Measurements from ENCODE around the gene SPN. TPM values are rescaled to one million over a fixed set of nuclear protein-coding genes. Genes with fewer than 3 reads are reported as not detected.
"Not testable (repeated sequence)": the region's sequence is repeated elsewhere in the genome, so short reads cannot be mapped to it uniquely, and the experiment has no call there.

The SPN gene
- total RNA-seq, 2 donors from 2014 or later = 137 to 173 TPM

DNA sequence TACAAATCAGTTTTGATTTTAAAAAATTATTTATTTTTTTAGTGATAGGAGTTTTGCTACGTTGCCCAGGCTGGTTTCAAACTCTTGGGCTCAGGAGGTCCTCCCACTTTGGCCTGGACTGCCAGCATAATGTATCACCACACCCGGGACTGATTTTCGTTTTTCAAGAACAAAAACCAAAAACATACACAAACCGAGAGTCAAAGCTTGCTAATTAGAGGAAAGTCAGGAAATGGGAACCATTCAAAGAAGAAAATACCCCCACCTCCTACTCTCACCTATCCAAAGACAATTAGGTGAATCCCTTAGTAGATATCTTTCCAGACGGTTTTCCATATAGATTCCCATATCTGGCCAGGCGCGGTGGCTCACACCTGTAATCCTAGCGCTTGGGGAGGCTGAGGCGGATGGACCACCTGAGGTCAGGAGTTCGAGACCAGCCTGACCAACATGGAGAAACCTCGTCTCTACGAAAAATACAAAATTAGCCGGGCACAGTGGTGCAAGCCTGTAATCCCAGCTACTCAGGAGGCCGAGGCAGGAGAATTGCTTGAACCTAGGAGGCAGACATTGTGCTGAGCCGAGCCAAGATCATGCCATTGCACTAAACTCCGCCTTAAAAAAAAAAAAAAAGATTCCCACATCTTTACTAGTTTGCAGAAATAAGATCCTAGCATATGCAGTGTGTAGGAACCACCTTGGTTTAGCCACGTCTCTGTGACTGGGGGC is 883 bp upstream of the SPN start:
- peak; percentile 21 for ATAC-seq (replicated peaks)
- H3K27me3 Mint-ChIP-seq = no peaks in the 10 kb centered on the region
- H3K36me3 Mint-ChIP-seq (ENCODE audit: low read depth) = peaks cover 44% of the 10 kb centered on the region
- no peaks in the 10 kb centered on the region for H3K9me3 Mint-ChIP-seq
- peak overlapping the region; percentile 100 for H3K4me3 Mint-ChIP-seq
- peaks cover 22% of the 10 kb centered on the region for H3K4me1 Mint-ChIP-seq
- H3K27ac Mint-ChIP-seq = peak overlapping the region; percentile 98

DNA sequence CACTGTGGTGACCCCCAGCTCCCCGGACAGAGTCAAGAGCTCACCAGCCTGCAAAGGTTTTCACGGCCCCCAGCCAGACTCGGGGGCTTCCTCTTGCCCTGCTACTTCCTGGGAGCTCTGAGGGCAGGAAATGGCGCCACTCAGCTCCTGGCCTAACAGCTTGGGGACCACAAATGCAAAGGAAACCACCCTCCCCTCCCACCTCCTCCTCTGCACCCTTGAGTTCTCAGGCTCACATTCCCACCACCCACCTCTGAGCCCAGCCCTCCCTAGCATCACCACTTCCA is 375 bp upstream of the SPN start:
- Mint-ChIP-seq H3K4me3 (peak overlapping the region; percentile 100), H3K4me1 (peaks cover 25% of the 10 kb centered on the region), H3K27ac (peak overlapping the region; percentile 98), H3K9me3 (no peaks in the 10 kb centered on the region), H3K27me3 (no peaks in the 10 kb centered on the region), H3K36me3 (ENCODE audit: low read depth) (peaks cover 49% of the 10 kb centered on the region)
- ATAC-seq (replicated peaks) = peak; percentile 30

DNA sequence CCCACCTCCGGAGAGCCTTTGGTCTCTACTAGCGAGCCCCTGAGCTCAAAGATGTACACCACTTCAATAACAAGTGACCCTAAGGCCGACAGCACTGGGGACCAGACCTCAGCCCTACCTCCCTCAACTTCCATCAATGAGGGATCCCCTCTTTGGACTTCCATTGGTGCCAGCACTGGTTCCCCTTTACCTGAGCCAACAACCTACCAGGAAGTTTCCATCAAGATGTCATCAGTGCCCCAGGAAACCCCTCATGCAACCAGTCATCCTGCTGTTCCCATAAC is 702 bp downstream of the SPN start:
- peak; percentile 32 for ATAC-seq (replicated peaks)
- peak overlapping the region; percentile 98 for H3K27ac Mint-ChIP-seq
- no peaks in the 10 kb centered on the region for H3K9me3 Mint-ChIP-seq
- H3K4me1 Mint-ChIP-seq = peaks cover 28% of the 10 kb centered on the region
- peak overlapping the region; percentile 100 for H3K4me3 Mint-ChIP-seq
- H3K36me3 Mint-ChIP-seq (ENCODE audit: low read depth) = peaks cover 56% of the 10 kb centered on the region
- H3K27me3 Mint-ChIP-seq = no peaks in the 10 kb centered on the region

DNA sequence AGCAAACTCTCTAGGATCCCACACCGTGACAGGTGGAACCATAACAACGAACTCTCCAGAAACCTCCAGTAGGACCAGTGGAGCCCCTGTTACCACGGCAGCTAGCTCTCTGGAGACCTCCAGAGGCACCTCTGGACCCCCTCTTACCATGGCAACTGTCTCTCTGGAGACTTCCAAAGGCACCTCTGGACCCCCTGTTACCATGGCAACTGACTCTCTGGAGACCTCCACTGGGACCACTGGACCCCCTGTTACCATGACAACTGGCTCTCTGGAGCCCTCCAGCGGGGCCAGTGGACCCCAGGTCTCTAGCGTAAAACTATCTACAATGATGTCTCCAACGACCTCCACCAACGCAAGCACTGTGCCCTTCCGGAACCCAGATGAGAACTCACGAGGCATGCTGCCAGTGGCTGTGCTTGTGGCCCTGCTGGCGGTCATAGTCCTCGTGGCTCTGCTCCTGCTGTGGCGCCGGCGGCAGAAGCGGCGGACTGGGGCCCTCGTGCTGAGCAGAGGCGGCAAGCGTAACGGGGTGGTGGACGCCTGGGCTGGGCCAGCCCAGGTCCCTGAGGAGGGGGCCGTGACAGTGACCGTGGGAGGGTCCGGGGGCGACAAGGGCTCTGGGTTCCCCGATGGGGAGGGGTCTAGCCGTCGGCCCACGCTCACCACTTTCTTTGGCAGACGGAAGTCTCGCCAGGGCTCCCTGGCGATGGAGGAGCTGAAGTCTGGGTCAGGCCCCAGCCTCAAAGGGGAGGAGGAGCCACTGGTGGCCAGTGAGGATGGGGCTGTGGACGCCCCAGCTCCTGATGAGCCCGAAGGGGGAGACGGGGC is 1.3 kb downstream of the SPN start:
- peak; percentile 33 for ATAC-seq (replicated peaks)
- H3K4me1 Mint-ChIP-seq = peaks cover 28% of the 10 kb centered on the region

DNA sequence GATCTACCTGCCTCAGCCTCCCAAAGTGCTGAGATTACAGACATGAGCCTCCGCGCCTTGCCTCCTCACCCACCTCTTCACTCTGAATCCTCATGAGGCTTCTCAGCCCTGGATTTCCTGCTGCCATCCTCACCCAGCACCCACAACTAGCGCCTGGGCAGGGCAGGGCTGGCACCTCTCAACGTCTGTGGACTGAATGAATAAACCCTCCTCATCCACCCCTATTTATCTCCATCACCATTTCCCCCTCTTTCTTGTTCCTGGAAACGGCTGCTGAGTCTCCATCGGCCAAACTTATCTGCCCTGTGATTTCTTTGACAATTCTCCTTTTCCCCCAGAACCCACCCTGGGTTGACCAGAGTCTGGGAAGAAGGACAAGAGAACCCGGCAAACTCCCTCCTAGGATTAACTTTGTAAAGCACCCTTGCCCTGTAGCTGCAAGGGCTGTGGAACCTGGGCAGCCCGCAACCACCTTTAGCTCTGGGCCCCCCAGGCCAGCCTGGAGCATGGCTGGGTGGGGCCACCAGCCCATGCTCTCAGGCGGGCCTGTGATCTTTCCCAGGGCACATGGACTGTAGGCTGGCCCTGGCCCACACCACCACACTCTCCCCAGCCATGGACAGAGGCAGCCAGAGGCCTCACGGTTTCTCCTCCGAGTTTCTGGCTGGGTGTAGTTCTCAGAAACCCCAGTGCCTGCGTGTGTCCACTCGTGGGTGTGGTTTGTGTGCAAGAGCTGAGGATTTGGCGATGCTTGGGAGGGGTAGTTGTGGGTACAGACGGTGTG is 2.4 kb downstream of the SPN start:
- peak overlapping the region; percentile 100 for H3K4me3 Mint-ChIP-seq
- no peaks in the 10 kb centered on the region for H3K27me3 Mint-ChIP-seq
- H3K27ac Mint-ChIP-seq = peak overlapping the region; percentile 98
- ATAC-seq (replicated peaks) = no peak
- peaks cover 69% of the 10 kb centered on the region for H3K36me3 Mint-ChIP-seq (ENCODE audit: low read depth)
- H3K4me1 Mint-ChIP-seq = peaks cover 28% of the 10 kb centered on the region
- no peaks in the 10 kb centered on the region for H3K9me3 Mint-ChIP-seq

More for the DNA sequence above, 1.3 kb downstream of the SPN start:
- Mint-ChIP-seq H3K36me3 (ENCODE audit: low read depth) (peaks cover 59% of the 10 kb centered on the region), H3K27ac (peak overlapping the region; percentile 98), H3K4me3 (peak overlapping the region; percentile 100), H3K9me3 (no peaks in the 10 kb centered on the region), H3K27me3 (no peaks in the 10 kb centered on the region)

DNA sequence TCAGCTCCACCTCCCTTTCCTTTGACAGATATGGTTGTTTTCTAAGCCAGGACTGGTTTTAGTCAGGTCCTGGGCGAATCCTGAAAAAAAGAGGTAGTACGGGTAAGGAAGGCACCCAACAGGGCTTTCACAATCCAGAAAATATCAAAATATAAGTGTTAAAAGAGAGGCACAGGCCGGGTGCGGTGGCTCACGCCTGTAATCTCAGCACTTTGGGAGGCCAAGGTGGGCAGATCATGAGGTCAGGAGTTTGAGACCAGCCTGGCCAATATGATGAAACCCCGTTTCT is 4.2 kb downstream of the SPN start:
- peaks cover 32% of the 10 kb centered on the region for H3K4me1 Mint-ChIP-seq
- not testable (repeated sequence) for ATAC-seq (replicated peaks); H3K27me3 Mint-ChIP-seq; H3K9me3 Mint-ChIP-seq
- H3K27ac Mint-ChIP-seq = peak overlapping the region; percentile 98
- peak overlapping the region; percentile 100 for H3K4me3 Mint-ChIP-seq
- peaks cover 87% of the 10 kb centered on the region for H3K36me3 Mint-ChIP-seq (ENCODE audit: low read depth)

DNA sequence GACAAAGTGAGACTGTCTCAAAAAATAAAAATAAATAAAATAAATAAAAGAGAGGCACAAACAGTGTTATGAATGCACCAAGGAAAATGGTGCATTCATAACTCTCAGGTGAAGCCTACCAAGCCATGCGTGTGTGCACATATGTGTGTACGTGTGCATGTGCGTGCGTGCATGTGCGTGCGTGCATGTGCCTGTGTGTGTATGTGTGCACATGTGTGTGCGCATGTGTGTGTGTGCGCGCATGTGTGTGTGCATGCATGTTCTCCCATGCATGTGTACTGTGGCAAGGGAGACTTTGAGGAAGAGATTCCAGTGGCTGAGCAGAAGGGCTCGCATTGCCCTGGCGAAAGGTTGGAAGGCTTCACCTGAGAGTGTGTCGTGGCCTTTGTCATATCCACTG is 4.7 kb downstream of the SPN start:
- peaks cover 90% of the 10 kb centered on the region for H3K36me3 Mint-ChIP-seq (ENCODE audit: low read depth)
- H3K27me3 Mint-ChIP-seq = no peaks in the 10 kb centered on the region
- peaks cover 32% of the 10 kb centered on the region for H3K4me1 Mint-ChIP-seq
- ATAC-seq (replicated peaks) = no peak
- no peaks in the 10 kb centered on the region for H3K9me3 Mint-ChIP-seq
- H3K27ac Mint-ChIP-seq = no peak overlapping the region
- H3K4me3 Mint-ChIP-seq = no peak overlapping the region

DNA sequence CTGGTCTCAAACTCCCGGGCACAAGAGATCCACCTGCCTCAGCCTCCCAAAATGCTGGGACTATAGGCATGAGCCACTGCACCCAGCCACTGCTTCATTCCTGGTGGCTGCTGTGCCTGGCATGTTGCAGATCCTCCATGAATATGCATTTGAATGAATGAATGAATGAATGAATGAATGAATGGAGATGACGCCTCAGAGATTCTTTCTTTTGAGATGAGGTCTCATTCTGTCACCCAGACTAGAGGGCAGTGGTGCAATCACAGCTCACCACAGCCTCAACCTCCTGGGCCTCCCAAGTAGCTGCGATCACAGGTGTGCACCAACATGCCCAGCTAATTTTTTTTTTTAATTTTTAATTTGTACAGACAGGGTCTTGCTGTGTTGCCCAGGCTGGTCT is 5.2 kb downstream of the SPN start:
- Mint-ChIP-seq H3K36me3 (ENCODE audit: low read depth) (peaks cover 90% of the 10 kb centered on the region), H3K27ac (no peak overlapping the region)

DNA sequence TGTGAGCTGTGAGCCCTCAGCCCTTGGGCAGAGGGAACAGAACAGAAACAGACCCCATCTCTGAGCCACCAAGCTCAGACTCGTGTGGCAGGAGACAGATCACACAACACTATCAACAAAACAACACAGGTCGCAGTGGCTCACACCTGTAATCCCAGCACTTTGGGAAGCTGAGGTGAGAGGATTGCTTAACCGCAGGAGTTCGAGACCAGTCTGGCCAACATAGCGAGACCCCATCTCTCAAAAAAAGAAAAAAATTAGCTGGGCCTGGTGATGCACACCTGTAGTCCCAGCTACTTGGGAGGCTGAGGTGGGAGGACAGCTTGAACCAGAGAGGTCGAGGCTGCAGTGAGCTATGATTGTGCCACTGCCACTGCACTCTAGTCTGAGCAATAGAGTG is 10.5 kb downstream of the SPN start:
- peak overlapping the region; percentile 21 for H3K27ac Mint-ChIP-seq

More for the DNA sequence above, 5.2 kb downstream of the SPN start:
- no peaks in the 10 kb centered on the region for H3K27me3 Mint-ChIP-seq
- H3K9me3 Mint-ChIP-seq = no peaks in the 10 kb centered on the region
- H3K4me1 Mint-ChIP-seq = peaks cover 32% of the 10 kb centered on the region
- no peak for ATAC-seq (replicated peaks)
- no peak overlapping the region for H3K4me3 Mint-ChIP-seq

DNA sequence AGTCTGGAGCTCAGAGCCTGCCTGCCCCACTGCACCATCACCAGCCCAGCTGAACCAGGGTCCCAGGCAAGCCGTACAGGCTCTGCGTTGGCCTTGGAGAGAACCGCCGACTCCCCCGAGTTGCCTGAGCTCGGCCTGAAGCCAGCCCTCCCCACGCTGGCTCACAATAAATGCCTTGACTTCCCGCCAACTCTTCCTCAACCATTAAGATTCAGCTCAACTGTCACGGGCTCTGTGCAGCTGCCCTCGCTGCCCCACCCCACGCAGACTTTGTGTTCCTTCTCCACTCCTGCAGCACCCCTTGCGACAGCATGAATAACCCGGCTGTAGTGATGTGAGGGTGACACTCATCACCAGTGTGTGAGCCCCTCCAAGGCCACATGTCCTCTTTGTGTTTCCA is 11.1 kb downstream of the SPN start:
- H3K4me3 Mint-ChIP-seq = no peak overlapping the region
- no peak for ATAC-seq (replicated peaks)
- no peaks in the 10 kb centered on the region for H3K27me3 Mint-ChIP-seq
- H3K27ac Mint-ChIP-seq = no peak overlapping the region
- peaks cover 38% of the 10 kb centered on the region for H3K36me3 Mint-ChIP-seq (ENCODE audit: low read depth)
- H3K4me1 Mint-ChIP-seq = peaks cover 8% of the 10 kb centered on the region
- H3K9me3 Mint-ChIP-seq = no peaks in the 10 kb centered on the region

More for the DNA sequence above, 10.5 kb downstream of the SPN start:
- peaks cover 42% of the 10 kb centered on the region for H3K36me3 Mint-ChIP-seq (ENCODE audit: low read depth)
- H3K9me3 Mint-ChIP-seq = no peaks in the 10 kb centered on the region
- ATAC-seq (replicated peaks) = no peak
- no peaks in the 10 kb centered on the region for H3K27me3 Mint-ChIP-seq
- peaks cover 8% of the 10 kb centered on the region for H3K4me1 Mint-ChIP-seq
- H3K4me3 Mint-ChIP-seq = no peak overlapping the region

DNA sequence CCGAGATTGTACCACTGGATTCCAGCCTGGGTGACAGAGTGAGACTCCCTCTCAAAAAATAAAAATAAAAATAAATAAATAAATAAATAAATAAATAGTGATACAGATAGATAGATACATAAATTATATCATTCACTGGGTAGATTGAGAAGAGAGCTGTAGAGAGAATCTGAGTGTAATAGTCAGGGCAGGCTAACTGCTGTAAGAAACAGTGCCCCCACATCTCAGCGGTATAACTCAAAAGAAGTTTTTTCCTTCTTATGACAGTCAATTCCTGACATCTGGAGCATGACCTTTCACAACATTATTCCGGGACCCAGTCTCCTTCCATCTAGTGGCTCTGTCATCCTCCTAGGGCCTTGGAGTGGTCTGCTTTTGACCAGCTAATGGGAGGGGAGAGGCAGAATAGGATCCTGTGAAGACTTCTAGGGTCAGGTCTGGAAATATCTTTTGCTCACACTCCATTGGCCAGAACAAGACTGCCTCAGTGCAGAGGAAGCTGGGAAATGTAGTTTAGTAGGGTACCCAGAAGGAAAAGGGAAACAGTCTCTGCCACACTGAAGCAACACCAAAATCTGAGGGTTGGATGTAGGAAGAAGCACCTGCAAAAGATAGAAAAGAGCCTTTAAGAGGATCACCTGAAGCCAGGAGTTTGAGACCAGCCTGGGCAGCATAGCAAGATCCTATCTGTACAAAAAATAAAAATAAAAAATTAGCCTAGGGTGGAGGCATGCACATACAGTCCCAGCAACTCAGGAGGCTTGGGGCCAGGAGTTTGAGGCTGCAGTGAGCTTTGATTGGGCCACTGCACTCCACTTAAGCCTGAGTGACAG is 13.0 kb downstream of the SPN start:
- Mint-ChIP-seq H3K36me3 (ENCODE audit: low read depth) (peaks cover 21% of the 10 kb centered on the region), H3K27me3 (no peaks in the 10 kb centered on the region), H3K9me3 (no peaks in the 10 kb centered on the region), H3K4me1 (peaks cover 10% of the 10 kb centered on the region), H3K4me3 (no peak overlapping the region), H3K27ac (peak overlapping the region; percentile 27)
- ATAC-seq (replicated peaks) = peak; percentile 53

DNA sequence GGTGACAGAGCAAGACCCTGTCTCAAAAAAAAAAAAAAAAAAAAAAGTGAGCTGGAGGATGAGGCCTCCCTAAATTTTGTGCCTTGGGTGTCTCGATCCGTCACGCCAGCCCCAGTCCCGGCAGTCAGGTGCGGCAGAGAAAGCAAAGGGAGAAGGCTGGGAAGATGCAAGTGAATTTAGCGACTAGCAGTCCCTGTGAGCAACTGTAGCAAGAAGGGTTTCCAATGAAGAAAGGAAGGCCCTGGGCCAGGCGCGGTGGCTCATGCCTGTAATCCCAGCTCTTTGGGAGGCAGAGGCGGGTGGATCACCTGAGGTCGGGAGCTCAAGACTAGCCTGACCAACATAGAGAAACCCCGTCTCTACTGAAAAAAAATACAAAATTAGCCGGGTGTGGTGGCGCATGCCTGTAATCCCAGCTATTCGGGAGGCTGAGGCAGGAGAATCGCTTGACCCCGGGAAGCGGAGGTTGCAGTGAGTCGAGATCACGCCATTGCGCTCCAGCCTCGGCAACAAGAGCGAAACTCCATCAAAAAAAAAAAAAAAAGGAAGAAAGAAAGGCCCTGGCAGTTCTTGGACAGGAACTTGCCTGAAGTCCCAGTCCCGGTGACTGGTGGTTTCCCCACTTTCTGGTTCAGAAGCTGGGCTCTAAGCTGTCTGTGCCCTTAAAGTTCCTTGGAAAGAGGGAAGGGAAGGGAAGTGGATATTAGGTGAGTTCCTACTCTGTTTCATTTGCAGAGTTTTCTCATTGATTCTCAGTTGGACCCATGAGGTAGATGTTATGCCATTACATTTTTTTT is 14.1 kb downstream of the SPN start:
- H3K36me3 Mint-ChIP-seq (ENCODE audit: low read depth) = peaks cover 10% of the 10 kb centered on the region
- ATAC-seq (replicated peaks) = no peak
- no peak overlapping the region for H3K27ac Mint-ChIP-seq
- peaks cover 10% of the 10 kb centered on the region for H3K4me1 Mint-ChIP-seq
- no peaks in the 10 kb centered on the region for H3K27me3 Mint-ChIP-seq
- no peak overlapping the region for H3K4me3 Mint-ChIP-seq
- H3K9me3 Mint-ChIP-seq = no peaks in the 10 kb centered on the region

DNA sequence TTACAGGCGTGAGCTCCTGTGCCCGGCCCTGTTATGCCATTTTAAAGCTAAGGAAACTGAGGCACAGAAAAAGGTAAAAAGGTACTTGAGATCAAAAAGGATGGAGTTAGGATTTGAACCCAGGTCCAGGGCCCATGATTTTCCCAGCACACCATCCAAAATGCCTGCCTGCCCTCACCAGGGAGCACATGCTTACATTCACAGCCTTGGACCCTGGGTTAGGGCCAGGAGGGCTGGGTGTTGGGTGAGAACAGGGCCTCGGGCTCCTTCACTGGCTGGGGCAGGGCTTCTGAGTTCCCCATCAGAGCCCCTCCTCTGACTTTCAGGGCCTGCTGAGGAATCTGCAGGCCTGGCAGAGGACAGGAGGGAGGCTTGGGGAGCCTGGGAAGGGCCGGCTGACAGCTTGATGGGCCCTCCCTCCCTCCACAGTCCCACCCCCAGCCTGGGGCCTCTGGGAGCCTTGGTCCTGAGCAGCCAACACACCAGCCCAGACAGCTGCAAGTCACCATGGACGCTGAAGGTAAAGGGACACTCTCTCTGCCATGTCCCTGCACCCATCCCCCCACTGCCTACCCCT is 15.7 kb downstream of the SPN start, which contains the start of gene QPRT:
Gene QPRT, plus strand, starts transcription at position 490 of the 577 bp plus-strand sequence. Its CDS starts 18 bp downstream, at position 508.
- no peak for ATAC-seq (replicated peaks)
- Mint-ChIP-seq H3K9me3 (no peaks in the 10 kb centered on the region), H3K4me3 (peak within 1 kb of the TSS; percentile 69), H3K36me3 (ENCODE audit: low read depth) (no peaks in the 10 kb centered on the region), H3K27ac (peak within 1 kb of the TSS; percentile 68), H3K4me1 (peaks cover 10% of the 10 kb centered on the region), H3K27me3 (no peaks in the 10 kb centered on the region)

Data from activated T-helper 17 cell treated with anti-CD3 and anti-CD28 coated beads, Interleukin-2, amount 50 U/mL, for 72 hours (primary cell).